ENCODE data around the gene IQCK.

Gene IQCK

DNA sequence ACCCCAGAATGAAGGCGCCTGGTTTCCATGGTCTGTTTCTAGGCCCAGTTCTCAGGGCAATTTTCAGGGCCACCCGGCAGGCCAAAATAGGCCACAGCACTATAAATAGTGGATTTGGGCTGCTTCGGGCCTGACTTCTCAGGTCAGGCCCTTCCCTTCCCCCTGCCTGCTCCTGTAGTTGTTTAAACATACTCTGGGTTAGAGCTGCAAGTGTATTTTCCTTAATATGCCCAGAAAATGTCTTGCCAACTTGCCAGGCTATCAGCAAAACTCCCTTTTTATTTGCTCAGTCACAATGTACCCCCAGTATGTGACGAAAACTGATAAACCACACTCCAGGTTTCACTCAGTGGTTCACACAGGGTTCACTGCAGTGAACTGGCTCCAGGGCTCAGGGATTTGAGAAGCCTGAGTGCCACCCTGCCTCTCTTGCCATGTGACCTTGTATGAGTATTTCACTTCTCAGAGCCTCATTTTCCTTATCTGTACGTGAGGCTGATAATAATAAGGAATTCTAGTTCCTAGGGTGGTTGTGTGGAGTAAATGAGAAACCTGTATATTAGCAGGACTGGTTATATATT, 90.1 kb downstream of the IQCK start:
- no peak for DNase-seq

DNA sequence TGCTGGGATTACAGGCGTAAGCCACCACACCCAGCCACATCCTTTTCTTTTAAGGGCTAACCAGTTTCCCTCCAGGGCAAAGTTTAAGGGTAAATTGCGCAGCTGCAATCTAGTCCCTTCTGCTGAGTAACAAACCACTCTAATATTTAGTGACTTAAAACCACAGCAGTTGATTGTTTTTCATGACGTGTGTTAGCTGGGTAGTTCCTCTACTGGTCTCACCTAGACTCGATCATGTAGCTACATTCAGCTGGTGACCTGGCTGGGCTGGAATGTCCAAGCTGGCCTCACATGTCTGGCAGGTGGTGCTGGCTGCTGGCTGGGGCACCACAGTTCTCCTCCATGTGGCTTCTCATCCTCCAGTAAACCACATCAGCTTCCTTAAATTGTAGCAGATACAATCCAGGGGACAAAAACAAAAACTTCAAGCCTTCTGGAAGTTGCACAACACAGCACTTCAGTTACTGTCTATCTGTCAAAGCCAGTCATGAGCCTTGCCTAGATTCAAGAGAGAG, 91.1 kb downstream of the IQCK start:
- no peak for DNase-seq

DNA sequence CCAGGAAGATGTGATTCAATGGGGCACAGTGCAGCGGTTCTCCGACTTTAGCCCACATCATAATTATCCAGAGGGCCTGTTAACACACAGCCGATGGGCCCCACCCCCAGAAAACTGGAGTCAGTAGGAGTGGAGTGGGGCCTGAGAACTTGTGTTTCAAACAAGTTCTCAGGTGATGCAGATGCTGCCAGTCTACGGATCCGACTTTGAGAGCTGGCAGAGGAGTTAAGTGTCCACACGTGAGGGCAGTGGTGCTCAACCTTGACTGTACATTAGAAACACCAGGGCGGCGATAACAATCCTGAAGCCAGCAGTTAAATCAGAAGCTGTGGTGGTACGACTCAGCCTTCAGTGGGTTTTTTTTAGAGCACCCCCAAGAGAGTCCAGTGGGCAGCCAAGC, 91.6 kb downstream of the IQCK start:
- DNase-seq: no peak

DNA sequence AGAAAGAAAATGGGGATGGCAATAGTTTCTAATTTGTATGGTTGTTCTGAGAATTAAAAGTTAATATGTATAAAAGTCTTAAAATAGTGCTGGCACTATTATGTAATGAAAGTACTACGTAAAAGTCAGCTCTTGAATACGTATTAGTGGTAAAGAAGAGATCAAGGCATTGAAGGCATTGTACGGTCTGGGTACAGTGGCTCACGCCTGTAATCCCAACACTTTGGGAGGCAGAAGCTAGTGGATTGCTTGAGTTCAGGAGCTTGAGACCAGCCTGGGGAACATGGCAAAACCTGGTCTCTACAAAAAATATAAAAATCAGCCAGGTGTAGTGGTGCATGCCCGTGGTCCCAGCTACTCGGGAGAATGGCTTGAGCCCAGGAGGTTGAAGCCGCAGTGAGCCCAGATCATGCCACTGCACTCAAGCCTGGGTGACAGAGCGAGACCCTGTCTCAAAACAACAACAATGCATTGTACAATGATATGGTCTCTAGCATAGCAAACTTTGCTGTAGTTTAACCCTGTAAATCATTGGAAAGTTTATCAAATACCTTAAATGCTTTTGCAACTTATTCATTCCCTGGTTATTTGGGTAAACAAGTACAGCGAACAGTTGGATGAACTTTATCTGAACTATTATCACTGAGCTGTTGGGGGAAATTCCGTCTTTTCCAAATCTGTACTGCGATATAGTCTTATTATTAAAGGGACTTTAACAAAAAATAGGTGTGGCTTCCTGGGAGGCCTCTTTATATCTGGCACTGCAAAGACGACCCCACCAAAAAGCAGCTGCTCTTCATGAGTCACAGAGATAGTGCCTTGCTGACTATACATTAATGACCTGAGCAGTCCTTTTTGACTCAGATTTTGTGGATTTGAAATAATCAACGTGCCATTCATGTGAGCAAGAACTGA, 93.0 kb downstream of the IQCK start:
- DNase-seq: no peak

DNA sequence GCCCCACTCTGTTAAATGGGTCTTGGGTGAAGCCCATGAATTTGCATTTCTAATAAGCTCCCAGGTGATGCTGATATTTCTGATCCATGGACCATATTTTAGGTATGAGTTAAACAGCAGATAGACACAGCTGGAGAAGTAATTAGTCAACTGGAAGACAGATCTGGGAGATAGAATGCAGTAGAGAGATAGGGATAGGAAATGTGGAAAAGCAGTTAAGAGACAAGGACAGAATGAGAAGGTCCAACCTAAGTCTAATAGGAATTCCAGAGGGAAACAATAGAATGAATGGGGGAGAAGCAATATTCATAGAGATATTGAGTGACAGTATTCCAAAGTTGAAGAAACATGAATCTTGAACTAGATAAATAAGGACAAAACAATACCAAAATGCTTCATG, 94.9 kb downstream of the IQCK start:
- DNase-seq: no peak

DNA sequence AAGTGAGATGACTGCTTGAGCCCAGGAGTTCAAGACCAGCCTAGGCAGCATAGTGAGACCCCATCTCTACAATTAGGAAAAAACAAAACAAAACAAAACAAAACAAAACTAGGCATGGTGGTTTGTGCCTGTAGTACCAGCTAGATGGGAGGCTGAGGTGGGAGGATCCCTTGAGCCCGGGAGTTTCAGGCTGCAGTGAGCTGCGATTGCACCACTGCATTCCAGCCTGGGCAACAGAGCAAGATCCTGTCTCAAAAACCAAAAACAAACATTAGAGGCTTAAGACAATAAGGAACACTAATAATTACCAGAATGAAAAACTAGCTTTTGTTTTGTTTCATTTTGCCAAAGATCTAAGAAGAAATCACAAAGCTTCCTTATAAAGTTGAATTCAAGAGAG, 97.3 kb downstream of the IQCK start:
- DNase-seq: no peak

DNA sequence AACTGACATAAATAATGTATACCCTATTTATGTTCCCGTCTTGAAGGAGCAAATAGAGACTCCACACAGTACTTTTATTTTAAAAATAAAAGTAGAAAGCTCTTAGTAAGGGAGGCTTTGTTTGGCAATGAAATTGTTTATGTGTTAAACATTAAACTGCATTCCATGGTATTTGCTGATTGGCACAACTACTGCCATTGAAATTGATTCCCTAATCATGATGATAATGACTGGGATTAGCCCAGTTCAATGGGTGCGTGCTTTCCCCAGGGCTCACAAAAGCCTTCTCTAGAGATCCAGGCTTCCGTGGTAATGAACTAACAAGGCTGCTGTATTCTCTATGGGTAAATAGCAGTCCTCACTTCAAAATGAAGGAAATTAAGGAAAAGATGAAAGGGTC, 99.1 kb downstream of the IQCK start:
- DNase-seq: no peak

DNA sequence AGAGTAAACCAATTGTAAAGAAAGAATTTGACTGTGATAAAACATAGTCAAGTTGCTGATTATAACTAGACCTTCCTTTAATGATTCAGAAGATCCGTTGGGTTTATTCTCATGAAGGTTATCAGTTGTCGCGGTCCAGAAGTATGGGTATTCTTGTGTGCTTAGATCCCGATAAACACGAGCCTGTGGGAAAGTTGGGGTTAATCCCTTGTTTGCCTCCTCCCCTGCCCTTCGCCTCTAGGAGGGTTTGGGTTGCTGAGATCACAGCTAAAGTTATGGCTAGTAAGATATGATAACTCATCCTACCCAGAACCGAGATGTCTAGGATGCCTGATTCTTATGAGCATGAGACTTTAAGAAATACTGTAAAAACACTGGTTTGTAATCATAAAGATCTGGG, 99.8 kb downstream of the IQCK start:
- no peak for DNase-seq

DNA sequence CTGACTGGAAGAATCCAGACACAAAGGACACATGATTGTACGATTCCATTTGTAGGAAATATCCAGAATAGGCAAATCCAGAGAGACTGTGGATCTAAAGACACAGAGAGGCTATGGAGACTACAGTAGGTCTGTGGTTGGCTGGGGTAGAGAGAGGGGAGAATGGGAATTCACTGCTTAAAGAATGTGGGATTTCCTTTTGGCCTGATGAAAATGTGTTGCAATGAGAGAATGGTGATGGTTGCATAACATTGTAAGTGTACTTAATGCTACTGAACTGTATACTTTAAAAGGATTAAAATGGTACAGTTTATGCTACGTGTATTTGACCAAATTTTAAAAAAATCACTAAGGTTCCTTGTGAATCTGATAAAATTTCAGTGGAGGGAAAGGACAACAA, 104.5 kb downstream of the IQCK start:
- no peak for DNase-seq

DNA sequence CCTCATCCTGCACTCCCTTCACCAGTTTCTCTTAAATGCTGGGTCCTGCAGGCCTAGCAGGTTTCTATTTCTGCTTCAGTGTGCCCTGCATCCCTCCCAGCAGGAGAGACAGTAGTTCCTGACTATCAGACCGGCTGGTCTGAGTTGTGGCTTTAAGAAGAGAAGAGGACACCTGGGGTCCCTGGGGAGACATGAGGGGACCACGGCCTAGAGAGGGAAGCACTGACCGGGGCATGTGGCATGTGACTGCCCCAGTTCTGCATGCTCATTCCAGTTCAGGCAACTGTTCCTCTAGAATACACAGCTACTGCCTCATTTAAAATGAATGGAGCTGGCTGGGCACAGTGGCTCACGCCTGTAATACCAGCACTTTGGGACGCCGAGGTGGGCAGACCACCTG, 105.3 kb downstream of the IQCK start:
- DNase-seq: no peak

DNA sequence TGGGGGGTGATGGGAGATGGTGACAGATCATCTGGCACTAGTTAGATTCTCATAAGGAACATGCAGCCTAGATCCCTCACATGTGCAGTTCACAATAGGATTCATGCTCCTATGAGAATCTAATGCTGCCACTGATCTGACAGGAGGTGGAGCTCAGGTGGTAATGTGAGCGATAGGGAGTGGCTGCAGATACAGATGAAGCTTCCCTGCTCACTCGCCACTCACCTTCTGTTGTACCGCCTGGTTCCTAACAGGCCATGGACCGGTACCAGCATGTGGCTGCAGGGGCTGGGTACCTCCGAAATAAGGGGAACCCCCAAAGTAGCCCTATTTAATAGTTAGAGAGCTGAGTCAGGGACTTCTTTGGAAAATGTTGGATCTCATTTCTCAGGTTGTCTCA, 106.1 kb downstream of the IQCK start:
- DNase-seq: no peak

DNA sequence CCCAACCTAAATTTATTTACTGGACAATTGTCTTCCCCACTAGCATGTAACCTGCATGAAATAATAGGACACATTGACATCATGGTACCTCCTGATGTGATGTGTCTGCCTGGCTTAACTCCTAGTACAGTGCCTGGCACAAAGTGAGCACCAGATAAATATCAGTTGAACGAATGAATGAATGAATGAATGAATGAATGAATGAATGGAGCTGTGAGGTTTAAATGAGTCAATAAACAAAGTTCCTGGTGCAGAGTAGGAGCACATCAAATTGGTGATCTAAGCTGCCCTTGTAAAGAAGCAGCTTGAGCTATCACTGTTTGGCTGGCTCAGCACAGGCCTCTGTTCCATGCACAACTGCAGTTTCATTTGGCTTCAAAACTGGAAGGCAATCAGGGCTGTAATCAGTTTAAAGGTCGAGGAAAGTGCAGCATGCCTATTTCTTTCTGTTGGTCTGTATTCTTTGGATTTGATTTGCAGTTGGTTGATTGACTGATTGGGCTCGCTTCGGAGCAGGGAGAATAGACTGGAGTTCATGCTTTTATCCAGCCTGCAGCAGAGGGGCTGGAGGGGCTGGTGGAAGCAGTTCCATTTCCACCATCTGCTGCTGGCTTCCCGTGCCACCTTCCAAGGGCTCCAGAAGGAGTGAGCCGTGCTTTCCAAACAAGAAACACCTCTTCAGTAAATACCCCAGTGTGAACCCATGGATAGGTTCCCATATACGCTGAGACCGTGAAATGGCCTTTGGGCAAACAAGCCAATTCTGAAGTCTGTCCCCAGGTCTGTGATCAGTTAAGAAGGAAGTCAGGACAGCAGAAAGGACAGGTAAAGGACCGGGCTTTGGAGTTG, 112.0 kb downstream of the IQCK start:
- no peak for DNase-seq

DNA sequence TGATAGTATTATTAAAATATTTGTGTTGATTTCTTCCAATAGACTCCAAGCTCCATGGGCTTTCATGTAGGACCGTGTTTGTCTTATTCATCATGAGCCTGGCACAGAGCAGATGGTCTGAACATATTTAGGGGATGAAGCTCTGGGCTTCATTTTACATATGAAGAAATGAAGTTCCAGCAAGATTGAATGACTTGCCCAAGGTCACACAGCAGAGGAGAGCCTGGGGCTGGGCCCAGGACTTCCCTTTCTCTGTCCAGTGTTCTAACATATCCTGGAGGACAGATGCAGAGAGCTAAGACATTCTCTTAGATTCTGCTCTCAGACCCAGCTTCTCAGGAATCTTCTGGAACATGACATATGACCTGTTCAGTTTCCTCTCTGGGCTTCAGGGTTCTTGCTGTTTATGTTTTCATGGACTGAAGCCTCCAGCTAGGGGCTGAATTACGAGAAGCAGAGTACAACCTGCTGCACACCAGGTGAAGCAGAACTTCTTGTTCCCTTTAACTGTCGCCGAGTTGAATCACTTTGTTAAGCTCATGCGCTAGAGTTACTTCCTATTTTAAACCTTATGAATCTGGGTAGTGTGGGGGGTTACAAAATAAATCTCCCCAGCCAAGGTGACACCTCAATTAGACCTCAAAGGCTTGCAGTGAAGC, 113.0 kb downstream of the IQCK start:
- no peak for DNase-seq

DNA sequence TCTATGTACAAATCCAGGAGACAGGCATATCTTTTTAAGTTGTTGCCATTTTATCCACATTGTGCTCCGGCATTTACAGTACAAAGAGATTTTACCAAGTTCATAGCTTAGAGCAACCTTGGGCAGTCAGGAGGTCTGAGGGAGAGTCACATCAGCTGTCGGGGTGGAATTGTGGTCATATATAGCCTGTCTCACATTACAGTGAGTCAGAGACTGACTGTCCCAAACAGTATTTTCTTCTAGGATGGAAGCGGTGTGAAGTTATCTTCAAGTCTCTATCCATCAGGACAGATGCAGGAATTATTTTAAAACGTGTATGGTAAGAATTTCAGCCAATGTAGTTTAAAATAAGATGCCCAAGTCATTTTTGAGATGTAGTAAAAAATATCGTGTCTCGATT, 113.6 kb downstream of the IQCK start:
- DNase-seq: no peak

DNA sequence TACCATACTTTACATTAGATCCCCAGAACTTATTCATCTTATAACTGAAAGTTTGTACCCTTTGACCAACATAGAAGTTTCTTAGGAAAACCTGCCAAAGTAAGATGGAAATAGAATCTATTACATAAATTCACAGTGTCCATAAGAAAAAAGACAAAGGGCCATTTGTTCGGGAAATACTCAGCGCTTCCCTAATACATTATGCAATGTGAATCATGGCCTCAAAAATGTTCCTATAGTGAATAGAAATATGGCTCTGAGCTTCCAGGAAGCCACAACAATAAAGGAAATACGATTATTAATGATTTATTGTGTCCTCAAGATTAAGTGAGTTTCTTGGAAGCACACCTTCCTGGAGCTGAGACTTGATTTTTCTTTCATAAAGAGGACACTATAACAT, 115.1 kb downstream of the IQCK start:
- DNase-seq: no peak

DNA sequence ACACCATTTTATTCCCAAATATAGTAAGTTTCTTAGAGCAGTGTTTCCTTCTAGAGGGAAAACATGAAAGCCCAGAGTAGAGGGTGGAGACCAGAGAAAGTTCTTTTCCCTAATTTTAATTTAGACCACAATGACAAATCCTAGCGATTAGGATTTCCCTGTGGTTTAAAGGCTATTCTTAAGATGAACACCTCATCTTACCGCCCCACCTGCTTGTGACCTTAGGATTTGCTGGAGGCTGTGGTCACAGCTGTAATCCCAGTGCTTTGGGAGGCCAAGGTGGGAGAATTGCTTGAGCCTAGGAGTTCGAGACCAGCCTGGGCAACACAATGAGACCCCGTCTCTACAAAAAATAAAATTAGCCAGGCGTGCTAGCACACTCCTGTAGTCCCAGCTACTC, 115.5 kb downstream of the IQCK start:
- no peak for DNase-seq

DNA sequence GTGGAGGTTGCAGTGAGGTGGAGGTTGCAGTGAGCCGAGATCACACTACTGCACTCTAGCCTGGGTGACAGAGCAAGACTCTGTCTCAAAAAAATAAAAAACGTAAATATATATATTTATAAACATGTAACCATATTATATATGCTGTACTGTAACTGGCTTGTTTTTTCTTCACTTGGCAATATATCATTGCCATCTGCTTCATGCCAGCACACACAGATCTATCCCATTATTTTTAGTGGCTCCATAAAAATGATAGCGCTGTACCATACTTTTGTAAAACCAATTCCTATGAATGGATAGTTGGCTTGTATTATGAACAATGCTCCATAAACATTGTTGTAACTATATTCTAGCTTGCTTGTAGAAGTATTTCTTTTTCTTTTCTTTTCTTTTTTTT, 117.1 kb downstream of the IQCK start:
- no peak for DNase-seq

DNA sequence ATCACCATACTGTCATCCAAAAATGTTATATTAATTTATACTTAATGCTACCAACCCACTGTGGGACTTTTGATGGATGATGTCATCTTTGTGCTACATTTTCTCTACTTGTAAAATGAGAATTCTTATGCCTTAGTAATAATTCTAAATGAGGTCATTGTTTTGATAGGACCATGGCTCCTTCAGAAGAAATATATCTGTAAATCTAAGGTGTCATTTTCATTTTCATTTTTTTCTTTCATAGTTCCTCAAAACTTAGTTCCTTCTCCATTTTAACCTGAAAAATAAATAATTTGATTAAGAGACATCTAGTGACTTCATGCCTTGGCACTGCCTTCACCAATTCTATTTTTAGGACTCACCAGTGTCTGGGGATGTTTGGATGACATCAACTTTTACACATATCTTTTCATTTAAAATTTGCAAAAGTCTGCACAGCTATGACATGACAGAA, 117.9 kb downstream of the IQCK start:
- DNase-seq: no peak

DNA sequence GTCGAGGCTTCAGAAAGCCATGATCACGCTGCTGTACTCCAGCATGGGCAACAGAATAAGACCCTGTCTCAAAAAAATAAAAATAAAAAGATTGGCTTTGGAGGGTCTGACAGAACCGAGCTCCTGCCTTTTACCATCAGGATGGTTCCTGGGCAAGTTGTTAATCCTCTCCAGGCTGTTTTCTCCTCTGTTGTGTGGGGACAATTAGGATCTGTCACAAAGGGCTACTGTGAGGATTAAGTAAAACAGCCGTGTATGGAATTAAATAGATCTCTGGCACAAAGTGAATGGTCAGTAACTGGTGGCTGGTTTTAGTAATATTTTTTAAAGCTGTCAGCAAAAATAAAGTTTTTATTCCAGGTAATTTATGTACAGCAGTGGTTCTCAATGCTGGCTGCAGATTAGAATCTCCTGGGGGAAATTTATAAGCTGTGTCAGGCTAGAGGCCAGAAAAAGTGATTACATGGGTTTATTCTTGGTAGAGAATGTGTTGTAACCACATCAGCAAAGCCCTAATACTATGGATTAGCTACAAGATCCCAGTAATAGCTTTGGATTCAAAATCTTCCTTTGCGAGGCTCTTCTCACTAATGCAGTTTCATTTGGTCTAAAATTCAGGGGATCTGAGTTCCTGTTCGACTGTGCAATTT, 119.4 kb downstream of the IQCK start:
- DNase-seq: no peak

DNA sequence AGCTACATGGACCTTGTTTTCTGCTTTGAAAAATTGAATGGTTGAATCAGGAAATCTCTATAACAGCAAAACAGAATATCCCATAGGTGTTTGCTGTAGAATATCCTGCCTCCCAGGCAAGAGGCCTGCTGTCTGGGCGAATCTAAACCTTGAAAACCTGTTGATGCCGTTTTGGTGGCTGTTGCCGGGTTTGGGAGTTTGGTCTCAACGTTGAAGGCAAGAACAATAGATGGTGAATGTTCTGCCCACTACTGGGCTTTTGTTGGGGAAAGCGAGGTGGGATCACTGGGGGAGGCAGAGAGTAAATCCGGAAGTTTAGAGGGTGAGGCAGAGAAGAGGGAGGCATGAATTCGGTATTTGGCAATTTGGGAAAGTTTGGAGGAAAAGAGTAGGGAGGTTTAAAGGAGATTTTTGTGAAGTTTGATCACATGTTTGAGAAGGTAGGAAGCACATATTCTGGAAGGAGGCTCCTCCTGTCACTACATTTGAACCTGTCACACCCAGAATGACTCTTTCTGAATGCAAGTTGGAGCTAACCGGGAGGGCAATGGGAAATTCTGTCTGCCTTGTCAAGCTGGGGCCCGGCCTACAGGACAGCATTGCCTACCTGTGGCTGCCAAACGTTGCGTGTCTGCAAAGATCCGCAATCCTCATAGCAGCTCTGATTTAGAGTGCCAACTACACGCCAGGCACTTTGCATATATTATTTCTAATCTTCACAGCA, 120.1 kb downstream of the IQCK start:
- no peak for DNase-seq

DNA sequence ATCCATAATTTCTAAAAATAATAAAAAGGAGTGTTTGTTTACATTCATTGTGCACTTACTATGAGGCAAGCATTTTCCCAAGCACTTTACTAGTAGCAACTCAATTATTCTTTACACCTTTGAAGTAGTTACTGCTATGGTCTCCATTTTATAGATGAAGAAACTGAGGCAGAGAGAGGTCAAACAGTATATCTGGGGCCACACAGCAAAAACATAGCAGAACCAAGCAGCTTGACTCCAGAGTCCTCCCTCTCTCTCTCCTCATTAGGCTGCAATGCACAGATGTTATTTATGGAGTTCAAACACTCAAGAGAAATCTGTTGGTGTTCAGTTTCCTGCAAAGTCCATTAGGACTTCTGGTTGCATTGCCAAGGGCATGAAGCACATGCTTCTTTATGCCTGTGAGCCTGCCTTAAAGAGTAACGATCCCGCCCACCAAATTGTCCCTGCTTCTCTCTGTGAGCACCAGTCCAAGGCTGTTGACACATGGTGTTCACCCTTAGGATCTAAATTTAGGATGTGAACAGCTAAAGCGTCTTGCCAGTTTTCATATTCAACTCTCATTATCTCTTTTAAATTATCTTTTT, 122.5 kb downstream of the IQCK start:
- no peak for DNase-seq
